ENCODE data around the gene PALM.

The PALM gene

DNA sequence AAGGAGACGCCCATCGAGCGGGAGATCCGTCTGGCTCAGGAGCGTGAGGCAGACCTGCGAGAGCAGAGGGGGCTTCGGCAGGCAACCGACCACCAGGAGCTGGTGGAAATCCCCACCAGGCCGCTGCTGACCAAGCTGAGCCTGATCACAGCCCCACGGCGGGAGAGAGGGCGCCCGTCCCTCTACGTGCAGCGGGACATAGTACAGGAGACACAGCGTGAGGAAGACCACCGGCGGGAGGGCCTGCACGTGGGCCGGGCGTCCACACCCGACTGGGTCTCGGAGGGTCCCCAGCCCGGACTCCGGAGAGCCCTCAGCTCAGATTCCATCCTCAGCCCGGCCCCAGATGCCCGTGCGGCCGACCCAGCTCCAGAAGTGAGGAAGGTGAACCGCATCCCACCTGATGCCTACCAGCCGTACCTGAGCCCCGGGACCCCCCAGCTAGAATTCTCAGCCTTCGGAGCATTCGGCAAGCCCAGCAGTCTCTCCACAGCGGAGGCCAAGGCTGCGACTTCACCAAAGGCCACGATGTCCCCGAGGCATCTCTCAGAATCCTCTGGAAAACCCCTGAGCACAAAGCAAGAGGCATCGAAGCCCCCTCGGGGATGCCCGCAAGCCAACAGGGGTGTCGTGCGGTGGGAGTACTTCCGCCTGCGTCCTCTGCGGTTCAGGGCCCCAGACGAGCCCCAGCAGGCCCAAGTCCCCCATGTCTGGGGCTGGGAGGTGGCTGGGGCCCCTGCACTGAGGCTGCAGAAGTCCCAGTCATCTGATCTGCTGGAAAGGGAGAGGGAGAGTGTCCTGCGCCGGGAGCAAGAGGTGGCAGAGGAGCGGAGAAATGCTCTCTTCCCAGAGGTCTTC lies 49.3 kb downstream of the PALM start:
- Histone ChIP-seq H3K36me3 (ENCODE audit: control insufficient read depth, insufficient read depth, low read length) (no peaks in the 10 kb centered on the region), H3K4me1 (ENCODE audit: control insufficient read depth, insufficient read depth, low read length) (no peaks in the 10 kb centered on the region; the same call in 1 of the 2 replicates), H3K27me3 (ENCODE audit: control insufficient read depth, insufficient read depth, low read length) (no peaks in the 10 kb centered on the region), H3K9ac (ENCODE audit: low read length) (no peak overlapping the region), H3K9me3 (ENCODE audit: control insufficient read depth, insufficient read depth, low read depth, low read length) (peaks cover 14% of the 10 kb centered on the region; the same call in 1 of the 2 replicates), H3K27ac (ENCODE audit: low read depth, low read length) (no peak overlapping the region), H3K4me3 (ENCODE audit: low read depth, low read length) (no peak overlapping the region)

- no peaks in the 10 kb centered on the region for H3K36me3 ChIP-seq (ENCODE audit: control insufficient read depth, insufficient read depth, low read length)
- no peaks in the 10 kb centered on the region for H3K27me3 ChIP-seq (ENCODE audit: control insufficient read depth, insufficient read depth, low read length)
- H3K9ac ChIP-seq (ENCODE audit: low read length), result no peak overlapping the region
- no peak overlapping the region for H3K4me3 ChIP-seq (ENCODE audit: low read depth, low read length)
- no peak overlapping the region for H3K27ac ChIP-seq (ENCODE audit: low read depth, low read length)
- peaks cover 12% of the 10 kb centered on the region; the same call in 1 of the 2 replicates for H3K9me3 ChIP-seq (ENCODE audit: control insufficient read depth, insufficient read depth, low read depth, low read length)
- no peaks in the 10 kb centered on the region for H3K4me1 ChIP-seq (ENCODE audit: control insufficient read depth, insufficient read depth, low read length)
Observed at GRCh38 chr19:763181-763580, 54.4 kb downstream of the PALM start.

DNA sequence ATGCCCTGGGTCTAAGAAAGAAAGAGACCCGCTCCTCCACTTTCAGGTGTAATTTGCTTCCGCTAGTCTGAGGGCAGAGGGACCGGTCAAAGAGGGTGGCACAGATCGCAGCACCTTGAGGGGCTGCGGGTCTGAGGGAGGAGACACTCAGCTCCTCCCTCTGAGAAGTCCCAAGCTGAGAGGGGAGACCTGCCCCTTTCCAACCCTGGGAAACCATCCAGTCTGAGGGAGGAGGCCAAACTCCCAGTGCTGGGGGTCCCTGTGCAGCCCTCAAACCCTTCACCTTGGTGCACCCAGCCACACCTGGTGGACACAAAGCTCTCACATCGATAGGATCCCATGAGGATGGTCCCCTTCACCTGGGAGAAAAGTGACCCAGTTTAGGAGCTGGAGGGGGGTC lies 55.1 kb downstream of the PALM start:
- H3K4me1 ChIP-seq (ENCODE audit: control insufficient read depth, insufficient read depth, low read length), result no peaks in the 10 kb centered on the region
- no peaks in the 10 kb centered on the region for H3K27me3 ChIP-seq (ENCODE audit: control insufficient read depth, insufficient read depth, low read length)
- peaks cover 5% of the 10 kb centered on the region; the same call in 1 of the 2 replicates for H3K9me3 ChIP-seq (ENCODE audit: control insufficient read depth, insufficient read depth, low read depth, low read length)
- H3K9ac ChIP-seq (ENCODE audit: low read length), result no peak overlapping the region
- no peak overlapping the region for H3K4me3 ChIP-seq (ENCODE audit: low read depth, low read length)
- H3K36me3 ChIP-seq (ENCODE audit: control insufficient read depth, insufficient read depth, low read length), result no peaks in the 10 kb centered on the region
- H3K27ac ChIP-seq (ENCODE audit: low read depth, low read length), result no peak overlapping the region

DNA sequence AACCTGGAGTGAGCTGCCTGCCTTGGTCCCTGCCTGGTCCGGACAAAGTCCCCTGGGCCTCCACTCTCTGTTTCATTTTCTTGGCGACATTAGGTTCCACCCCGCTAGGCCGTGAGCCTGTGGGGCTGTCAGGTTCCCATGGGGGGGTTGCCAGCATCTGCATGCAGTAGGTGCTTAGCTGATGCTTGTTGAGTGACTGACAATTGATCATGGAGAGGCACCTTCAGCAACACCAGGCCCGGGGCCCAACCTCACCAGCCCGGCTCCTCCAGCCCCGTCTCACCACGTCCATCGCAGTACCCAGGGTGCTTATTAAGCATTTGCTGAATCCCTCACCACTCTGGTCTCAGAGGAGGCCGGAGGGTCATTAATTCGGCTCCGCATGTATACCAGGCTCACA lies 55.6 kb downstream of the PALM start:
- no peaks in the 10 kb centered on the region for H3K27me3 ChIP-seq (ENCODE audit: control insufficient read depth, insufficient read depth, low read length)

GRCh38 chr19:765179-765738 lies 56.5 kb downstream of the PALM start:
- no peaks in the 10 kb centered on the region for H3K36me3 ChIP-seq (ENCODE audit: control insufficient read depth, insufficient read depth, low read length)
- peaks cover 5% of the 10 kb centered on the region; the same call in 1 of the 2 replicates for H3K9me3 ChIP-seq (ENCODE audit: control insufficient read depth, insufficient read depth, low read depth, low read length)

More for the DNA sequence above, 55.6 kb downstream of the PALM start:
- H3K36me3 ChIP-seq (ENCODE audit: control insufficient read depth, insufficient read depth, low read length), result no peaks in the 10 kb centered on the region
- H3K4me3 ChIP-seq (ENCODE audit: low read depth, low read length), result no peak overlapping the region
- no peak overlapping the region for H3K9ac ChIP-seq (ENCODE audit: low read length)
- H3K9me3 ChIP-seq (ENCODE audit: control insufficient read depth, insufficient read depth, low read depth, low read length), result peaks cover 5% of the 10 kb centered on the region; the same call in 1 of the 2 replicates
- H3K27ac ChIP-seq (ENCODE audit: low read depth, low read length), result no peak overlapping the region
- H3K4me1 ChIP-seq (ENCODE audit: control insufficient read depth, insufficient read depth, low read length), result no peaks in the 10 kb centered on the region

DNA sequence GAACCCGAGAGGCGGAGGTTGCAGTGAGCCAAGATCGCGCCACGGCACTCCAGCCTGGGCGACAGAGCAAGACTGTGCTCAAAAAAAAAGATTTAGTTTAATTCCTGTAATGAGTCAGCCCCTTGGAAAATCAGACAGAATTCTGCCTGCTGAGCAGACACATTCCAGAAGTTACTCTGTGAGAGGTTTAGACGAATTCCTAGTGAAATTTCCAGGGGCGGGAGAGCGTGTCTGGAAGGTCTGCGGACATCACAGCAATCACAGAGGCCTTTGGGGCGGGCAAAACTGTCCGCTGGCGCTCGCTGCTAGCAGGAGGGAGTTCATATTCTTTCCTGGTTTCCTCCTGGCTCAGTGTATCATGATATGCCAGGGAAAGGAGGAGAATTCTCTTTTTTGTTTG lies 59.7 kb downstream of the PALM start:
- Histone ChIP-seq H3K27me3 (ENCODE audit: control insufficient read depth, insufficient read depth, low read length) (no peaks in the 10 kb centered on the region), H3K4me3 (ENCODE audit: low read depth, low read length) (no peak overlapping the region), H3K27ac (ENCODE audit: low read depth, low read length) (no peak overlapping the region), H3K4me1 (ENCODE audit: control insufficient read depth, insufficient read depth, low read length) (peaks cover 3% of the 10 kb centered on the region; the same call in 1 of the 2 replicates), H3K9me3 (ENCODE audit: control insufficient read depth, insufficient read depth, low read depth, low read length) (no peaks in the 10 kb centered on the region), H3K36me3 (ENCODE audit: control insufficient read depth, insufficient read depth, low read length) (no peaks in the 10 kb centered on the region), H3K9ac (ENCODE audit: low read length) (no peak overlapping the region)

More at GRCh38 chr19:765179-765738, 56.5 kb downstream of the PALM start:
- no peak overlapping the region for H3K27ac ChIP-seq (ENCODE audit: low read depth, low read length)
- no peaks in the 10 kb centered on the region for H3K27me3 ChIP-seq (ENCODE audit: control insufficient read depth, insufficient read depth, low read length)
- no peak overlapping the region for H3K9ac ChIP-seq (ENCODE audit: low read length)
- H3K4me1 ChIP-seq (ENCODE audit: control insufficient read depth, insufficient read depth, low read length), result no peaks in the 10 kb centered on the region
- no peak overlapping the region for H3K4me3 ChIP-seq (ENCODE audit: low read depth, low read length)

DNA sequence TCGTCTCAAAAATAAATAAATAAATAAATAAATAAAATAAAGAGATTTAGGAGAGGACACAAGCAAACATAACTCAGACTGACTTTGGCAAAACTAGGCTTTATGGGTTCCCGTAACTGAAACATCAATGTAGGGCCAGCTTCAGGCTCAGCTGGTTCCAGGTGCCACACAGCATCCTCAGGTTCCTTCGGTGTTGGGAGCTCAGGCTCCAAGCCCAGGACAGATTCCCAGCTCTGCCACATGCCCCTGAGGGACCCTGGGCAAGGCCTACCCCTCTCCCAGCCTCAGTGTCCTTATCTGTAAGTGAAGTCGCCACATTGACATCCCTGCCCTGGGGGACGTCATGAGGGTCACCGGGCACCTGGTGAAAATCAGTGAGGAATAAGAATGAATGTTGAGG lies 60.9 kb downstream of the PALM start:
- Histone ChIP-seq H3K9me3 (ENCODE audit: control insufficient read depth, insufficient read depth, low read depth, low read length) (no peaks in the 10 kb centered on the region), H3K27me3 (ENCODE audit: control insufficient read depth, insufficient read depth, low read length) (no peaks in the 10 kb centered on the region), H3K4me1 (ENCODE audit: control insufficient read depth, insufficient read depth, low read length) (peaks cover 3% of the 10 kb centered on the region; the same call in 1 of the 2 replicates), H3K9ac (ENCODE audit: low read length) (no peak overlapping the region), H3K4me3 (ENCODE audit: low read depth, low read length) (no peak overlapping the region), H3K36me3 (ENCODE audit: control insufficient read depth, insufficient read depth, low read length) (no peaks in the 10 kb centered on the region), H3K27ac (ENCODE audit: low read depth, low read length) (no peak overlapping the region)

- H3K9ac ChIP-seq (ENCODE audit: low read length), result no peak overlapping the region
- H3K4me1 ChIP-seq (ENCODE audit: control insufficient read depth, insufficient read depth, low read length), result peaks cover 3% of the 10 kb centered on the region; the same call in 1 of the 2 replicates
- no peak overlapping the region for H3K27ac ChIP-seq (ENCODE audit: low read depth, low read length)
- no peaks in the 10 kb centered on the region for H3K27me3 ChIP-seq (ENCODE audit: control insufficient read depth, insufficient read depth, low read length)
- no peak overlapping the region for H3K4me3 ChIP-seq (ENCODE audit: low read depth, low read length)
- no peaks in the 10 kb centered on the region for H3K36me3 ChIP-seq (ENCODE audit: control insufficient read depth, insufficient read depth, low read length)
- no peaks in the 10 kb centered on the region for H3K9me3 ChIP-seq (ENCODE audit: control insufficient read depth, insufficient read depth, low read depth, low read length)
Observed at GRCh38 chr19:771332-771785, 62.6 kb downstream of the PALM start.

- Histone ChIP-seq H3K4me3 (ENCODE audit: low read depth, low read length) (no peak overlapping the region), H3K27ac (ENCODE audit: low read depth, low read length) (no peak overlapping the region), H3K9me3 (ENCODE audit: control insufficient read depth, insufficient read depth, low read depth, low read length) (no peaks in the 10 kb centered on the region), H3K9ac (ENCODE audit: low read length) (no peak overlapping the region), H3K36me3 (ENCODE audit: control insufficient read depth, insufficient read depth, low read length) (no peaks in the 10 kb centered on the region), H3K4me1 (ENCODE audit: control insufficient read depth, insufficient read depth, low read length) (peaks cover 3% of the 10 kb centered on the region; the same call in 1 of the 2 replicates), H3K27me3 (ENCODE audit: control insufficient read depth, insufficient read depth, low read length) (no peaks in the 10 kb centered on the region)
Observed at GRCh38 chr19:772063-772462, 63.3 kb downstream of the PALM start.

GRCh38 chr19:772730-773436 lies 64.1 kb downstream of the PALM start:
- Histone ChIP-seq H3K9me3 (ENCODE audit: control insufficient read depth, insufficient read depth, low read depth, low read length) (no peaks in the 10 kb centered on the region), H3K27me3 (ENCODE audit: control insufficient read depth, insufficient read depth, low read length) (no peaks in the 10 kb centered on the region), H3K9ac (ENCODE audit: low read length) (no peak overlapping the region), H3K27ac (ENCODE audit: low read depth, low read length) (no peak overlapping the region), H3K36me3 (ENCODE audit: control insufficient read depth, insufficient read depth, low read length) (no peaks in the 10 kb centered on the region), H3K4me1 (ENCODE audit: control insufficient read depth, insufficient read depth, low read length) (peaks cover 3% of the 10 kb centered on the region; the same call in 1 of the 2 replicates), H3K4me3 (ENCODE audit: low read depth, low read length) (no peak overlapping the region)
